NCI-H146 treated with DMSO at 0.1 percent for 48 hours (cell line): ENCODE measurements around the gene PNPLA1.

Experiments used
- DNase-seq: peaks from one replicate; lab custom pipeline; 2025; ENCODE audit not compliant: unreplicated experiment; lab: John Stamatoyannopoulos, UW

The PNPLA1 gene, protein sequence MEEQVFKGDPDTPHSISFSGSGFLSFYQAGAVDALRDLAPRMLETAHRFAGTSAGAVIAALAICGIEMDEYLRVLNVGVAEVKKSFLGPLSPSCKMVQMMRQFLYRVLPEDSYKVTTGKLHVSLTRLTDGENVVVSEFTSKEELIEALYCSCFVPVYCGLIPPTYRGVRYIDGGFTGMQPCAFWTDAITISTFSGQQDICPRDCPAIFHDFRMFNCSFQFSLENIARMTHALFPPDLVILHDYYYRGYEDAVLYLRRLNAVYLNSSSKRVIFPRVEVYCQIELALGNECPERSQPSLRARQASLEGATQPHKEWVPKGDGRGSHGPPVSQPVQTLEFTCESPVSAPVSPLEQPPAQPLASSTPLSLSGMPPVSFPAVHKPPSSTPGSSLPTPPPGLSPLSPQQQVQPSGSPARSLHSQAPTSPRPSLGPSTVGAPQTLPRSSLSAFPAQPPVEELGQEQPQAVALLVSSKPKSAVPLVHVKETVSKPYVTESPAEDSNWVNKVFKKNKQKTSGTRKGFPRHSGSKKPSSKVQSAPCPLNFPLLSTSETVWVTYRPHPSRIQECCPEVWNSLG

DNA sequence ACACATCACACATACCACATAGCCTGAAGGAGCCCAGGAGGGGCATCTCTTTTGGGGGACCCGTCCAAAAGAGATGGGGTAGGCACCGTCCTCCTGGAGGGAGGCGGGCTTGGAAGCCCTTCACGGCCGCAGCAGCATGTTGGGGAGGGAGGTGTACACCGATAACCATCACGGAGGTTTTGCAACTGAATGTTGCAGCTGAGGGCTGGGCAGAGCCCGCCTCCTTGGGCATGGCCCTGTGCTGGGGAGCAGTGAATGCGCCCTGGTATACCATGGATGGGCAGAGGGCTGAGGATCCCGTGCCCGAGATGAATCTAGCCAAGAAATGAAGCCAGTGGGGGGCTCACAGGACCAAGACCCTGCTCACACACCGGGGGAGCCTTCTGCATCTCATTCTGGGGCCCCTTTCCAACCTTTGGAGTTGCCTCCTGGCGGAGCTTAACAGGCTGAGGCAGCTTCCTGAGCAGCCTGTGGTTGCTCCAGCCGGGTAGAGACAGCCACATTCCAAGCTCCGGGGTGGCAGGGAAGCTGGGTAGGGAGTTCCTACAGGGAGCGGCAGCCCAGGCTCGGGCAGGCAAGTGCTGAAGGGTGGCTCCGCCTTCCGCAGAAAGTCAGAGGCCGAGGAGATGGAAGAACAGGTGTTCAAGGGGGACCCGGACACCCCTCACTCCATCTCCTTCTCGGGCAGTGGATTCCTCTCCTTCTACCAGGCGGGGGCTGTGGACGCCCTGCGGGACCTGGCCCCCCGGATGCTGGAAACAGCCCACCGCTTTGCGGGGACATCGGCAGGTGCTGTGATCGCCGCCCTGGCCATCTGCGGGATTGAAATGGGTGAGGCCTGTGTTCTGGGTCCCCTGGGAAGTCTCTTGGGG is at the start of gene PNPLA1:
Gene PNPLA1, plus strand, starts transcription at position 227 of the 872 bp plus-strand sequence. Its CDS starts 400 bp downstream, at position 627.
- no peak for DNase-seq

DNA sequence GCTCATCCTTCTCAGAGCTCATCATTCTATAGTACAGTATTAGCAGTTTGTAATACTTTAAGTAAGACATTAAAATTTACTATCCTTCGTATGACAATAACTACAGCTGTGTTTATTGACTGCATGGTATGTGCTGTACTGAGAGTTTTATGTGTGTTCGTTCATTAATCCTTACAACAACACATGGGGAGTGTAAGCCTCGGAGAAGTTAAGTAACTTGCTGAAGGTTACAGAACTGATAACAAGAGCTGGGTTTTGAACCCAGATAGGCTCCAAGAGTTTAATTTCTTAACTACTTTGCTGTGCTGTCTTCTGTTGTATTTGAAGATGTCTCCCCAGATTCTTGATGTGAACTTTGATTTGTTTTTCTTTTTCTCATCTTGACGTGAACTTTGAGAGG is 49.6 kb upstream of the PNPLA1 start:
- DNase-seq: no peak

DNA sequence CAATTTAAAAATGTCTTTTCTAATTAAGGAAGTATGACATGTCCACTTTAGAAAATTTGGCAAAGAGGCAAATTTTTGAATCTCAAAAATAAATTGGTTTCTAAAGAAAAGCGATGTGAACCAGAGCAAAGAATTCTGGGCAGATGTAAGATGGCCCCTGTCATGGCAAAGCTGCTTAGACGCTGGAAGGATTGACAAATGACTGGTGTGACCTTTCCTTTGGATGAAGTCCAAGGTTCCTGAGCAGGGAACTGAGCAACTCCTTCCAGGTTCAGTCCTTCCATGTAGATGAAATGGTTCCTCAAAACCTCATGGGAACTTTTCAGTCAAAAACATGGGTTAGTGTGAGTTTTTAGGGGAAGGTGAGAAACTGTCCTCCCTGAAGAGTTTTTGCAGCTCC is 48.2 kb upstream of the PNPLA1 start:
- no peak for DNase-seq

DNA sequence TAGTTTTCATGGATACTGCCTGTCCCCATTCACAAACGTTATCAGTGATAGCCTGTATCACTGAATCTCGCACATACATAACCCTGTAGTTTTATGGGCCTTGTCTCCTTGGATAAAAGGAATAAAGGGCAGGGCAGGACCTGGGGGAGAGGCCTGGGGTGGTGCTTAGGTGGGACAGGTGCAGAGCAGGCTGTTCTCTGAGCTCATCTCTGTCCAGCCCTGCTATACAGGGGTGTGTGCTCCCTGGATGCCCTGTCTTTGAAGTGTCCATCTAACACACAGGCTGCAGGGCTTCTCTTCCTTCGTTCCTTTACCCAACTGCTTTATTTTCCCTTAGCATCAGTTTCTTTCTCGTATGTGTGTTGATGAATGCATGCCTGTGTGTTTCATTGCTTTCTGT is 46.9 kb upstream of the PNPLA1 start:
- DNase-seq: no peak

DNA sequence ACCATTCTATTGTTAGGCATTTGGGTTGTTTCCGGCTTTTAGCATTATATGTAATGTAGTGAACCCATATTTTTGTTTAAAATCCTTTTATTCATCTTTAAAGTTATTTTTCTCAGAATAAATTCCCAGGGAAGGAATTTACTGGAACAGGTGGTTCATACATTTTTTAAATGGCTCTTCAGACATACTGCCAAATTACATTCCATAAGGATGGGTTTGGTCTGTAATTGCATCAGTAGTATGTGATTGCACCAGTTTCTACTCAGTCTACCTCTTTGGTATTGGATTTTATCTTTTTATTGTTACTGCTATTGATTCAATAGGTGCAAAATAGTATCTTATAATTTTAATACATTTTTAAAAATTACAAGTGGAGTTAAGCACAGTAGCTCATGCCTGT is 46.2 kb upstream of the PNPLA1 start:
- no peak for DNase-seq

DNA sequence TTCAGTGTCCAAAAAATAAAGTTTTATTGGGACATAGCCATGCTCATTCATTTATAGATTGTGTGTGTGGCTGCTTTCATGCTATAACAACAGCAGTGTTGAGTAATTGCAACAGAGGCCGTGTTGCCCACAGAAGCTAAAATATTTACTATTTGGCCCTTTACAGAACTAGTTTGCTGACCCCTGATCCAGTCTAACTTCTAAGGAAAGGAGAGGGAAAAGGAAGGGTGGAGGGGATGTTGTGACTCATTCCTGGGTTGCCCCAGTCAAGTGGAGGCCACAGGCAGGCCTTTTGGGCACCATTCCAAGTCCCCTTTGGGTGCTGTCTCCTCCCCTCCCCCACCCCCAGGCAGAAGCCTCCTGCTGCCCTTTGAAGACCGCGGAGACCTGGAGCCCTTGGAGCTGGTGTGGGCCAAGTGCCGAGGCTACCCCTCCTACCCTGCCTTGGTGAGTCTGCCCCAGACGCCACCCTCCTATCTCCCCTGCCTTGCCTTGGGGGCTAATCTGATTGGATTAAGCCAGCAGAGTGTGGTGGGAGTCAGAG is 44.9 kb upstream of the PNPLA1 start:
- no peak for DNase-seq

DNA sequence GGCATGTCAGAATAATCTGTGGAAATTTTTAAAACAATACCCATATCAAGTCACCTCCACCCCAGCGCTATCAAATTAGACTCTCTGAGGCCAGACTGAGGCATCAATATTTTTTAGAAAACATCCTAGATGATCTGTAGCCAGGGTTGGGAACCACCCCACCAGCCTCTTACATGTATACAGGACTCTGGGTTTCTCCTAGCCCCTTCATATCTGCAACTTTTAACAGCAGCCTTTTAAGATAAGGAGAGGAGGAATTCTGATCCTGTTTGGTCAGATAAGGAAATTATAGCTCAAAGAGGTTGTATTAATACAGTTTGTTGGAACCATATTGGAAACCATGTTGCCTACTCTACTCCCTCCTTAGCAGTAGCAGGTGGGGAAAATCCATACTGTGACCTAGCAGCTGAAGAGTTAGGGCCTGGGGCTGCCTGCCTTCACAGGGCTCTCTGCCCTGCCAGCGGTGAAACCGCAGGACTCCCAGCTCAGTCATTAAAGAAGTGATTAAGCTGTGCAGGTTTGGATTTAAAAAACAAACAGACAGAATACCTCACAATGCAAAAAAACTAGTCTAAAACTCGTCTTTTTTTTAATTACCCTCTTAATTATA is 43.3 kb upstream of the PNPLA1 start:
- DNase-seq: no peak

DNA sequence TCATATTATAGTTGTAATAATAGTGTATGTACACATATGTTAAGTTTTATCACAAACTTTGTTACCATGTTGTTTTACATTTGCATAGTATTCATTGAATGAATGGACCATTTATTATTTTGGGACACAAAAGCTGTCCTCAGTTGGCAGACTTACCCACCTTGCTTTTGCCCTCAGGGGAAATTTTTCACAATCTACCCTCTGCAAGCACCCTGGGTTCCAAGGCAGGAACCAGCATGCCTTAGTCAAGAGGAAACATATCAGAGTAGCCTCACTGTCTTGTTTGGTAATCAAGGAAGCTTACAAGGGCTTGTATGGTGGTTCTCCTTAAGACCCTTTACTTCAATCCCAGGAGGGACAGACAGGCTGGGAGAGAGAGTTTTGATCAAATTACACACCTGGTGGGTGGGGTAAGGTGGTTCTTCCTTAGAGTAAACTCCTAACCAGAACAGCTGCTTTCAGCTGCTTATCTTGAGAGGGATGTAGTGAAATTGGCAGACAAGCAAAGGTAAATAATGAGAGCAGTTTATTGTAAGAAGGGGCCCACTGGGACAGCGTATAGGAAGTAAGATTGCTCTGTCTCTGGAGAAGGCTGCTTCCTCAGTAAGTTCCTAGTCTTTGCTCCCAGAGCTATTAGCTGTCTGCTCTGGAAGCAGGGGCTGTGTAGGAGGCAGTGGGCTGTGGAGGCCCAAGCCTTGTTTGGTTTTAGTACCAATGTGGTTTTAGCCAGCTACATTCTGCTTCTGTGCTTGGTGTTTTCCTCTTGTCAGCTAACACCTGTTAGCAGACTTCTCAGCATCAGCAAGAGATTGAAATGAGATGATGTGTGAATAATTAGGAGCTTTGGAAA is 42.3 kb upstream of the PNPLA1 start:
- no peak for DNase-seq

DNA sequence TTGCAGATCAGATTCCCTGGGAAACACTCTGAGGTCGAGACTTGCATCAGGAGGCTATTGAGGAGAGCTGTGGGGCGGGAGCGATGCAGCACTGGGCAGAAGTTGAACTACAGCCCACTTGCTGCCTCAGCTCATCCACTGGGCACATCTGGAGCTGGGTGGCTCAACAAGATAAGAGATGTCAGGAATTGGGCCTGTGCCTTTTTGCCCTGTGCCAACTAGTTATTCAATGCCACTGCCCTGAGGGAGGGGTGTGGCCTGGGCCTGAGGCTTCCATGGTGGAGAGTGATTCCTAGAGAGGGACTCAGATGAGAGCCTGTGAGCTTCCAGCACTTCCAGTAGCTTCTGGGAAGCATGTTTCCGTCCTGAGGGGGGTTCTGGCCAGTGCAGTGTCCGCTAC is 40.6 kb upstream of the PNPLA1 start:
- DNase-seq: no peak

DNA sequence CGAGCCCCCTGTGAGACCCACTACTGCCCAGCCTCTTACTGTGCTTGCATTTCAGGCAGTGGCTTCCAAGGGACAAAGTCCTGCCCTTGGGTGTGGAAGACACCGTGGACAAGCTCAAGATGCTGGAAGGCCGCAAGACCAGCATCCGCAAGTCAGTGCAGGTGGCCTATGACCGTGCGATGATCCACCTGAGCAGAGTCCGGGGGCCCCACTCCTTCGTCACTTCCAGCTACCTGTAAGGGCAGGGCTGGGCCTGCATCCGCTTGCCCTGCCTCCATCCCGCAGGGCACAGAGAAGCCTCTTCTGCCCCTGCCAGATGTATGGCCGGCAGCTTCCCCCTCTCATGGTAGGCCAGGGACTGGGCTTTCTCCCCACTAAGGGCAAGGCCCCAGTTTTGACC is 39.5 kb upstream of the PNPLA1 start:
- no peak for DNase-seq

DNA sequence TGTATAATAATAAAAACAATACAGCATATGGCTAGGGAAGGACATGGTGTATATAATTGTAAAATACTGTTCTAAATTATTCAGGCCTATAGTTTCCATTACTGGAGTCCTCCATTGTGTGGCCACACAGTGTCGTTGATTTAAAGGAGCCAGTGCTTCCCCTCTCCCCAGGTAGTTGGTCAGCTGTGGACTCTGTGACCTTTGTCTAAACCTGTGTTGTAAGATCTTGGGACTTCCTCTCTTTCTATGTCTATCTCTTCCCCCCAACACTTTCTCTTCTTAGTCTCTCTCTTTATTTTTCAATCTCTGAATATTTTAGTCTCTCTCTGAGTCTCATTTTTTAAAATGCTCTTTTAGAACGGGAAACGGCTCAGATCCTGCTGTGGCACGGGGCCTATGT is 37.7 kb upstream of the PNPLA1 start:
- DNase-seq: no peak

DNA sequence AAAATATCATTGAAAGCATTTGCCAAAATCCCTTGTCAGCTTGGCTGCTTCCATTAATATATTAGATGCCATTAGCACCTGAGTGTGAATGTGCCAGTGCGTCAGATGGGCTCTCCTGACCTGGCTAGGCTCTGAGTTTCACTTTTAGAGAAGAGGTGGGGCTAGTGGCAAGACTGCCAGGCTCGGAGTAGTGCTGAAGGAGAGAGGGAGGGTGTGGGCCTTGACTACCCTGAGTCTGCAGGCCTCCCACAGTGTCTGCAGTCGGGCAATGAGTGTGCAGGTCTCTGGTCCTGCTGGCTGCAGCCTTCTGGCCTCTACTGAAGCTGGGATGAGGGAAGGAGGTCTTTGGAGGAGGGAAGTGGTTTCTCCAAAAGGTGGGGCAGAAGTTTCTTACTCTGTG is 34.6 kb upstream of the PNPLA1 start:
- no peak for DNase-seq

DNA sequence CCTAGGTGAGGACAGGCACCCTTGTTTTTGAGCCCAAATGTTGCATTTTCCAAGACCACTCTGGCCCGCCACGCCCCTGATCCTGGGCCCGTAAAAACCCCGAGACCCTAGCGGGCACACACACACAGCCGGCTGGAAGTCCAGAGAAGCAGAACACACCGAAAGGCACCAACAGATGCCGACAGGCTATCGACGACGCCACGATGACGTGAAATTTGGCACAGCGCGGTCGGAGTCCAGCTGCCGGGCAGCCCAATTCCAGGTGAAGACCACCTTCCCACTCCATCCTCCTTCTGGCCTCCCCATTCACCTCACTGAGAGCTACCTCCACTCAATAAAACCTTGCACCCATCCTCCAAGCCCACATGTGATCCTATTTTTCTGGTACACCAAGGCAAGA is 34.0 kb upstream of the PNPLA1 start:
- DNase-seq: no peak

DNA sequence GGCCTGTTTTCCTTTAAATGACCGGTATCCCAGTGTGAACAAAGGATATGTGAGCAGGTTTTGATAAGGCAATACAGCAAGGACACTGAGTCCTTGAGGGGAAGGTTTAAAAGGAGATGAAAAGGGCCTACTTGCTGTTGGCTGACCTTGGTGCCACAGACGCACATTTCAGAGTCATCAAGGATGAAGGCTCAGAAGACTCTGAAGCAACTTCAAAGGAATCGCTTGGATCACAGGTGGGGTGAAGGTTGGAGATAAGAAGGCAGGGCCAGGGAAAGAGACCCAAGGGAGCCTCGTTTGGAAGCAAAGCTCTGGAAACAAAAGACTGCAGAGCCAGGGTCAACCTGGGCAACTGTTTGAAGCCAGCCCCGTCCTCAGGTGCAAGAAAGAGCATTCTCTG is 30.1 kb upstream of the PNPLA1 start:
- DNase-seq: no peak

DNA sequence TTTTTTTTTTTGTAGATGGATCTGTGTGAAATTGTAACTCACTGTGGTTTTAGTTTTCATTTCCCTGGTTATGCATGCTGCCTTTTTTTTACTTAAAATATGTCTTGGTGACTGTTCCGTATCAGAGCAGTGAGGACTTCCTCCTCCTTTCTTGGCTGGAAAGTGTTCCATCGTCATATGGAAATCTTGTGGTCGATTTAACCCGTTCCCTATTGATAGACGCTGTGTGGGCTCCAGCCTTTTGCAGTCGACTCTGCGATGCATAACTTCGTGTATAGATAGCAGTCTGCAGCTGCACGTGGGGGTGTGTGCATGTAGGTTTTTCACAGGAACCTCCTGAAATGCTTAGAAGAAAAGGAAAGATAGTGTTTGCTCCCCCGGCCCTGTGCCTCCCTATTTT is 28.1 kb upstream of the PNPLA1 start:
- DNase-seq: no peak

DNA sequence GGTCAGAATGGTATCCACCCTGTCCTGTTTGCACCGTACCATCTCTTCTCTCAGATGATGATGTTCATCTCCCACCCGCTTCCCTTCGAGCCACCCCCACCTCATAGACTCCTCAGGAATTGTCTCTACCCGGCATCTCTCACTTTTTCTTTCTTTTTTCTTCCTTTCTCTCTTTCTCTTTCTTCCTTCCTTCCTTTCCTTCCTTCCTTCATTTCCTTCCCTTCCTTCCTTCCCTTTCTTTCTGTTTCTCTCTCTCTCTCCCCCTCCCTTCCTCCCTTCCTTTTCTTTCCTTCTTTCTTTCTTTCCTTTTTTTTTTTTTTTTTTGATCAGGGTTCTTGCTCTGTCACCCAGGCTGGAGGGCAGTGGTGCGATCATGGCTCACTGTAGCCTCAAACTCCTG is 27.7 kb upstream of the PNPLA1 start:
- DNase-seq: no peak

DNA sequence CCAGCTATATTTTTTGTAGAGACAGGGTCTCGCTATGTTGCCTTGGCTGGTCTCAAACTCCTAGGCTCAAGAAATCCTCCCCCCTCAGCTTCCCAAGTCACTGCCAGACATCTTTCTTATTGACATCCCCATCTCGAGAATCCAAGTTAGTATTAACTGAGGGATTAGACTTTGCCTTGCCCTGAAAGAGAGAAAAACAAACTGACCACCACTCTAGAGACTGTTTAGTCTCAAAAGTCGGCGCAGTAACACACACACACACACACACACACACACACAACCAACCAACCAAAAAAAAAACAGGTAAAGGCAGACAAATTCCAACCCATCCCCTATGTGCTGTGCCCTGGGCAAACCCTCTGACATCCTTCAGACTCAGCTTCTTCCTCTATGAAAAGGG is 27.2 kb upstream of the PNPLA1 start:
- no peak for DNase-seq

DNA sequence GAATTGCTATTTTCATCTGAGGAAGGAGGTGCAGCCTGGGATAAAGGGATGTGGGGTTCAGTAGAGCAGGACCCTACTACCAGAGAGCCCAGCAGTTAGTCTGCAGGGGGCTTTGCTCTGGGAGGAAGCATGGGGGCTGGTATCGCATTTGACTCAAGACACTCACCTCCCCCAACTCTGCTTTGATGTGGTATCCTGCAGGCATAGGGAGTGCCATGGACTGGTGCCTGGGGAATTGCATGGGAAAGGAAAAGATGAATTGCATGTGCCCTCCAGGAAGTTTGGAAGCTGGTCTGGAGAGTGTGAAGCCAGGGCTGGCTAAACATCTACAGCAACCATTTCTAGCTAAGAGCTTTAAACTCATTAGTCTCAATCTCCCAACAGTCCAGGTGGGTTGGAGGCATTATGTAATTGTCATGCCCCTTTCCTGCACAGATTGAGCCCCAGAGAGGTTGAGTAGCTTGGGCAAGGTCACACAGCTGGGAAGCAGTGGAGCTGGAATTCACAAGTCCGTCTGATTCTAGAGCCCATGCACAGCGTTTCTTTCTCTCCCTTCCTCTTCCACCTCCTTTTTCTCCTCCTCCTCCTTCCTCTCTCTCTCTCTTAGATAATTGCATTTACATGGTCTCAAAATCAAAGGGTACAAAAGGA is 26.2 kb upstream of the PNPLA1 start:
- no peak for DNase-seq

DNA sequence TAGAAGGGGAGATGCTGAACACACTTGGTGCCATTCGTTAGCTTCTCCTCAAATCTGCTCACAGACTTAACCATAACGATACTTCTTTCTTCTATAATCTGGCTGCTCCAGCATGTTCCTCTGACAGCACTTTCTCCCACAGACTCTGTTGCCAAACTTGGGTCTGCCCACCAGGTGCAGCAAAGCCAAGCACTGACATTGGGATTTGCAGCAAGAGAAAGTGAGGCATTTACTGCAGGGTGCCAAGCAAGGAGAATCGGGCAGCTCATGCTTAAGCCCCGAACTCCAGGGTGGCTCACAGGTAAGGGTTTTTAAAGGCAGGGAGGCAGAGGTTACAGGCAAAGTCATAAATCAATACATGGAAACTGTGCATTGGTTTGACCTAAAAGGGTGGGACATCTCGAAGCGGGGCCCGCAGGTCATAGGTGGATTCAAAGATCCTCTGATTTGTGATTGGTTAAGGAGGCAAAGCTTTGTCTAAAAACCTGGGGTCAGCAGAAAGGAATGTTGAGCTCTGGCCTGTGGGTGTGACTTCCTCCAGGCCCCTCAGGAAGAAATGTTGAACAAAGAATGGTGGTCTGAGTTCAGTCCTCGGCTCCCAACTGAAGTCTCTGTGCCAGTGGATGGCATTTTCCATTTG is 25.1 kb upstream of the PNPLA1 start:
- no peak for DNase-seq
